GM19023 (cell line): Measurements from ENCODE around the gene ACACA.

Source experiments
- ATAC-seq: cut with Tn5 transposase; IDR thresholded peaks from one replicate; pipeline ENCODE4 v1.9.1; 2021; ENCODE audit warnings: mild to moderate bottlenecking, moderate library complexity; ENCODE audit not compliant: unreplicated experiment

The ACACA gene

GRCh38 chr17:37107406-37108083 is 299.1 kb downstream of the ACACA start:
- no peak for ATAC-seq

- no peak for ATAC-seq
Observed at GRCh38 chr17:37106049-37106448, 300.6 kb downstream of the ACACA start.

- no peak for ATAC-seq
Observed at GRCh38 chr17:37103231-37103630, 303.4 kb downstream of the ACACA start.

DNA sequence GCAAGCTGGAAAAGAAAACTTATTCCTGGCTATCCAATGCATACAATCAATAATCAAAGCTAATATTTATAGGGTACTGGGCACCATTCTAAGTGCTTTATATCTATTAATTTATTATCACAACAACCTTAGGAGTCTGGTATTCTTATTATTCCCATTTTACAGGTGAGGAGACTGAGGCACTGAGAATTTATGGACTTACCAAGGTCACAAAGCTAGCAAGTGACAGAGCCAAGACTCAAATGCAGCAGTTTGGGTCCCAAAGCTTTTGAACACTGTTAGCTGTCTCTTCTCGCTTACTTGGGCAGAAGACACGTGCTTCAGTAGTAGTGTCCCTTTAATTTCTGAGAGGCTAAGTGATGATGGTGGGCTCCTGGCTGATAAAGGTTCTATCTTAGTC is 305.3 kb downstream of the ACACA start:
- no peak for ATAC-seq

DNA sequence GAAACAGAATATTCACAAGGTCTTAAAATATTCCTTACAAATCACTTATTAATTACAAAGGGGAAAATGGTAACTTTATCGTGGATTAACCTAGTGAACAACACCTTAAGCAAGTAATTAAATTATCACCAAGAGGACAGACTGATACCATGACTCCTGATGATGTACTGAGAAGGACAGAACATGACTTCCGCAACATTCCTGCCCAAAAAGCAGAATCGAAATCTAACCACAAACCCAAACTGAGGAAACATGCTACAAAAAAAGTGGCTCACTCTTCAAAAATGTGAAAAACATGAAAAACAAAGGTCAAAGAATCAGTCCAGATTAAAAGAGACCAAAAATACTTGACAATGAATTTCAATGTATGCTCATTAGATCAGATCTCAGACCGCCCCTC is 306.4 kb downstream of the ACACA start:
- no peak for ATAC-seq

DNA sequence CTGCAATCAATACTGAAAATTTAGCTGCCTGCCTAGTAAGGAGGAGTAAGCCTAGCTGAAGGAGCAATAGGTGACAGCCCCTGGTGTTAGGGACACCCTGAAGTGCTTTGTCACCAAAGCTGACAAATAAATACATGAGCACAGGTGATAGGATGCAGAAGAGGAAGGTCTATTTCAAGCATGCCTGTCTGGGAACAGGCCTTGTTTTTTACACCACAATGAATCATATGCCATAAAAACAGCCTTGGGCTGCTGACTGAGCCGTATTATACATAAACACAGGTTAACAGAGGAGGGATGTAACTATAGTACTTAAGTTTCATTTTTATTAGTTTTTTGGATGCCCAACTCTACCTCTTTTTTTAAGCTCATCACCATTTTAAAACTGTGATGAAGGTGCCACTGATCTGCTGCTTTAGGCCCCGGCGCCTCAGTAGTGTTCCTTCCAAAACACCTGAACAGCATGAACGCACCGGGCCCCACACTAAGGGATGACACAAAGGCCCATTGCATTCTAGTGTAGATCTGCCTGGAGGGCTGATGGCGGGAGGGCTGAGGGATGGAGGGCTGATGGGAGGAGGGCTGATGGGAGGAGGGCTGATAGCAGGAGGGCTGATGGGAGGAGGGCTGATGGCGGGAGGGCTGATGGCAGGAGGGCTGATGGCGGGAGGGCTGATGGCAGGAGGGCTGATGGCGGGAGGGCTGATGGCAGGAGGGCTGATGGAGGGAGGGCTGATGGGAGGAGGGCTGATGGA is 307.5 kb downstream of the ACACA start:
- no peak for ATAC-seq

DNA sequence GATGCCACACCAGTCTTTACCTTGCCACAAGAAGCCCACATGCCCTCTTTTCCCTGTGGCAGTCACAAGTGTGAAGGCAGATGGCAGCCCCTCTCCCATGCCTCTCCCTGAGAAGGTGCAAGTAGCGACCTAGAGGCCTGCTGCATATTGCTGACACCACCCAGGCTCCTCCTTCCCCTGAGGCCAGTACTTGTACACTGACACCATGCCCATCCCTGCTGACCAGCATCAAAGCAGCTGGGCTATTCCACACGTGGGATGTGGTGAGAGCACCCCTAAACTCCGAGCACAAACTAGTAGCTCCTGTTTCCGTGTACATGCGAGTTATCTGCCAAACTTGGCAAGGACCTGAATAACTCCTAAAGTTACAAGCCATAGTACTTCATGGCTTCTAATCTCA is 308.5 kb downstream of the ACACA start:
- ATAC-seq, result no peak

GRCh38 chr17:37097154-37097553 is 309.5 kb downstream of the ACACA start:
- ATAC-seq, result no peak

- ATAC-seq, result no peak
Observed at GRCh38 chr17:37096071-37096470, 310.6 kb downstream of the ACACA start.

DNA sequence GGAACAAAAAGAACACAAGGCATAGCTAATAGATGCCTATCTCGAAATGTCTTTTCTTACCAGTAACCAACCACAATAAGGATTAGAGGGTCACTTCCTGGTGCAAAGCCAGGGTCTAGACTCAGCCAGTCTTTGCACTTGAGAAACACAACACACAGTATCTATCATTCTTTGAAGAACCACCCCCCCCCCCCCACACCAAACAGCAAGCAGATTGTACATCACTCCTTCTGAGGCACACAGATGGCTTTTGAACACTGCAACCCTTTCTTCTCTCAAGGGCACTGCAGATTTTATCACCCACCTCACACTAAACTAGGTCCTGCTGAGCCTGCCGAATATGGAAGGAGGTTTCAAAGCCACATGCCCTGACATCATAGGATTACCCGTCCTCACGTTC is 312.2 kb downstream of the ACACA start:
- no peak for ATAC-seq

DNA sequence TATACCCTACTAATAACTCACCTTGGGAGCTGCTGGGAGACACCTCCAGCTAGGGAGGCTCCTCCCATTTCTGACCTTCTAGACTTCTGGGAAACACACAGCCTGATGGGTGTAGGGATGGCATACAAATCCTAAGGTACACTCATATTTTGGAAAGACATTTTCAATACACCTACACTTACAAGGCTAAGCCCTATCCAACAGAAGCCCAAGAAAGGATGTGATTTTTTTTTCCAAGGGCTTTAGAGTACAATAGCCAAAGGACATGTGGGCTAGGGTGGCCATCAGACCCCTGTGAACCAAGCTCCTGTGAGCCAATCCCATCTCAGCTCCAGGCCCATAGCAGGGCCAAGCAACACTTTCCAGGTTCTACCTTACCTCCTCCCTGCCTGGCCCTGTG is 313.9 kb downstream of the ACACA start:
- no peak for ATAC-seq

DNA sequence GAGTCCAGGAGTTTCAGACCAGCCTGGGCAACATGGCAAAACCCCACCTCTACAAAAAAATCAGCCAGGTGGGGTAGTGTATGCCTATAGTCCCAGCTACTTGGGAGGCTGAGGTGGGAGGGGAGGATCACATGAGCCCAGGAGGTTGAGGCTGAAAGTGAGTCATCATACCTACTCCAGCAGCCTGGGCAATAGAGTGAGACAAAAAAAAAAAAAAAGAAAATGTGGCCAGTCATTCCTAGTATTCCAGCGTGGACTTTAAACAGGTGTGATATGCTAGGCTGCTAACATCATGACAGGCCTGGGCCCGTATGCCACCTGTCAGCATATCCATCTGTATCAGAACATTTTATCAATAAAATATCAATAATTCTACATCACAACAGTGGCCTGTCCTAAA is 314.6 kb downstream of the ACACA start:
- no peak for ATAC-seq

GRCh38 chr17:37090941-37091340 is 315.7 kb downstream of the ACACA start:
- ATAC-seq, result no peak

DNA sequence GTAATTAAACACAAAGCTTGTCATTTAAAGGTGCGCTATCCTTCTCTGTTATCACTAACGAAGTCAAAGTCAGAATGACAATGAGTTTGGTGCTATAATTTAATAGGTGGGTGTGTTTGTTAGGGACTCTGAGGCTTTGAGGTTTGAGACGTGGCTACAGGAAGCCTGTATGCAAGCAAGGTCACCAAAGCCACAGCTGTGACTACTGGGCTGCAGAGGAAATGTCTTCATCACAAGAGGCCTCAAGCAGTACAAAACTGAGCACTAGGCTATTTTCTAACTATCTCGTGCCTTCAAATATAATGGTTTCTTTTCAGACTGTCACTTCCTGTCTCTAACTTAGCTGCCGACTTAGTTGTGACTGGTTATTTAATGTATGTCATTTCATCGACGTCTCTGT is 316.7 kb downstream of the ACACA start:
- peak; percentile 50 for ATAC-seq

DNA sequence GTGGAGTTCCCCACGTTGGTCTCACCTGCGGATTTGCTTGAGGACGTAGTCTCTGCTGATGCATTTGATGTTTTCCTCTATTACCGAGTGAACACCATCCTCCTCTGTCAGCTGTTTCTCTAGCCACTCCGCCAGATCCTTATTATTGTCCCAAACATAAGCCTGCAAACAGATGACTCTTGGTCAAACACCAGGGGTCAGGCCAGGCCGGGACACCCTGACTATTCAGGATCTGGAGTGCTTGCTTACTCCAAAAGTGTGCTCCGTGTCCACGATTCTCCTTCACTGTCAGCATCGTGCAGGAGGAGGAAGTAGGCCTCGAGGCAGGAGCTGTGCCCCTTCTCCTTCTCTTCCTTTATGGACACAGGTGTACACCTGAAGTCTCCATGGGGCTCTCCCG is 317.7 kb downstream of the ACACA start:
- no peak for ATAC-seq

DNA sequence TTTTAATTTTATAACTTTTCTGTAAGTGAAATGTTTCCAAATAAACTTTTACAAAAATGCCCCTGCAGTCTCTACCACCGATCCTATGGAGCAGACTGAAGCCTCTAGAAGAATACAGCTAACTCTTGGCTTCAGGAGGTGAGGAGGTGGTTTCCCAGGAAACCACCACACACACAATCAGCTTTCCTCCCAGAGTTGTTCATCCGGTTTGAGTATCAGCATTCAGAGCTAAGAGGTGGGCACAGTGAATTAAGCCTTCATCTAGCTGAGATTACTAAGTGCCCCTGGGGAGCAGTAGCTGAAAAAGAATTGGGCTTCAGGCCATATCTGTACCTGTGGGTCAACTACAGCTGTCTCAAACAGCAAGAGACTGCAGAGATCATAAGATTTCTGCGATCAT is 318.2 kb downstream of the ACACA start:
- no peak for ATAC-seq

GRCh38 chr17:37087683-37088082 is 319.0 kb downstream of the ACACA start:
- ATAC-seq, result no peak

DNA sequence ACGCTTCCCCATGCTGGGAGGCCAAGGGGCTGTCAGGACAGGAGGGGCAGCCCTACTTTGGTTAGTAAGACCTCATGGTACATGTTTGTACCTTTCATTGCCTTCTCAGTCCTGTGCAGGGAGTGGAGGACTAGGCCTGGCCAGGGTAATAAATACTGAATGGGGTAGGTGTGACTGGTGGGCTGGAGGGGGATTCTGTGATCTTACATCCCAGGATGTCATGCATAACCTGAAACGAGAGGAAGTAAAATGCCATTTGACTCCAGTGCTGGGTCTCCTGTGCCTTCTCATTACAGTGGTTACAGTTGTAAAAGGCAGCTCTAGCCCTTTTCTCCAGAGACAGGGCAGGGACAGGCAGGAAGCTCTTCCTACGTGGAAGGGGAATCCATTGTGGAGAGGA is 319.7 kb downstream of the ACACA start:
- ATAC-seq, result no peak

DNA sequence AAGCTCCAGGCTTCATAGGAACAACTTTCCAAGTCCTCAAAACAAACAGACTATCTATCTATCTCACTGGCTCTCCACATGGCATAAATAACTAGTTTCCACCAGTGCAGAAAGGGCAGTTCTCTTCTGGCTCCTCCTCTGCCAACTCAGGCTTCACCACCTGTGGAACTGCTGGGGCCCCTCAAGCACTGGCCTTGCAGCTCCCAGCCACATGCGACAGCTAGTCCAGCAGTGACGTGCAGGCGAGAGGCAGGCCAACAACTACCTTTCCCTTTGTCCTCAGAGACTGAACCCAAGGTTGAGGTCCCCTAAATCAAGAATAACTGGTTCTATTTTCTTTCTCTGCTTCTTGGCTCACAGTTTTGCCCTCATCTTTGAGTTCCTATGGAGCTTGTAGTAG is 320.3 kb downstream of the ACACA start:
- no peak for ATAC-seq

DNA sequence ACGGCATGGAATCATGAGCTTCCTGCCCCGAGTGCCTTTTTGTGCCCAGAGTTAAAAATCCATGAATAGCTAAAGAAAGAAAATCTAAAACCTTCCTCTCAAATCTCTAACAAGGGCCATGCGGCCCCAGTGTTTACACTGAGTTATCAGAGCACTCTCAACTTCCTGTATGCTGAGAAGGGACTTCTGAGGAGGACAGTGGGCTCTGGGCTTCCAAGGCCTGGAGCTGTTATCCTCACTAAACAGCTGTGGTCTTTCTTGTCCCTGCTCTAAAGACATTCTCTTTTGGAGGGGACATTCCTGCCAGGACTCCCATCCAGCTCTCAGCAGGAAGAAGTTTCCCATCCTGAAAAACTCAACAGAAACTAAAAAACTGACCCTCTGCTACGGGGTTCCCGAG is 322.3 kb downstream of the ACACA start:
- no peak for ATAC-seq

DNA sequence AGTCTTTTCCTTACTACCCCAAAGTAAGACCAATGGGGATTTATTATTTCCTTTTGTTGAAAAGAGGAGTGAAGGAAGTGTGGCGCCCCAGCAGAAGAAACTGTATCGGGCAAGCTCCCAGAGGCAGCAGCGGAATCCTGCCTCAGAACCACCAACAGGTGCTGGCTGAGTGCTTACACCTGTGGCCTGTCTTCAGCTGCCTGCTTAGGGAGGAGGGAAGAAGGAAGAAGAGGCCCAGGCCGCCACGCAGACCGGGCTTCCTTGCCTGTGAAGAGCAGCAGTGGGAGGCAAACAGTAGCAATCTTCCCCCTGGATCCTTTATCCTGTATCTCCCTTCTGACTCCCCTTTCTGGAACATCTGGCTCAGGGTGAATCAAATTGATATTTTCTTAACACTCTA is 323.2 kb downstream of the ACACA start:
- ATAC-seq, result no peak

- ATAC-seq, result no peak
Observed at GRCh38 chr17:37082985-37083384, 323.7 kb downstream of the ACACA start.
